ENCODE data around the gene VPS37B.
"Not testable (repeated sequence)": the region's sequence is repeated elsewhere in the genome, so short reads cannot be mapped to it uniquely, and the experiment has no call there.

VPS37B gene

DNA sequence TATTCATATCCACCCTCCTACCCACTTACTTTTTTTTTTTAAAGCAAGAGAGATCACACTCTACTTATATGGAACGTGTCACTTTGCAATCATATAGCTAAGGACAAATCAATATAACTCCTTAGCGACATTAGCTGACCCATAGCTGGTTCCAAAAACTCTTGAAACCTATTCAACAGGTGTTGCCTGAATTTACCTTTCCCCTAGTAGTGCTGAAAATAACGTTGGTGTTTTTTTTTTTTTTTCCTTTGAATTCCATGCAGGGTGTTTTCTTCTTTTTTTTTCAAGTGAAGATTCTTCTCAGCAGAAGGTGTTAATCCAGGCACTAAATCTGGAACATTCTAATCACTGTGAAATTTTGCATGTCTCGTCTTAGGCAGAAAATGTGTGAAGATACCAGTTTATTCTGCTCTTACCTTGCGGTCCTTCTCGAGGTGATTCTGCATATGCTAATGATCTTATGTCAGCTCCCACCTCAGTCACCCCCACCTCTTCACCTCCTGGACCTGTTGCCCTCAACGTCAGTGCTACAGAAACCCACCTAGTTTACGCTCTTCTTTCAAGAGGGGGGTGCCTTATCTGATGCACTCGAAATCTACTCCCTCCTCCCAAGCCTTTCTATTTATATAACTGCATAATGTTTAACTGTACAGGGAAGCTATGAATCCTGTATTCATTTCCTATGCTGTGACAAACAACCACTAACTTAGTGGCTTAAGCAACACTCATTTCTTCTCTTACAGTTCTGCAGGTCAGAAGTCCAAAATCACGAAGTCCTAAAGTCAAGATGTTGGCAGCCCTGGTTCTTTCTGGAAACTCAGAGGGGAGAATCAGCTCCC is 7.1 kb upstream of the VPS37B start:
- TF ChIP-seq ZFX (IDR thresholded peaks at IDR 0.05) = no peak
- TF ChIP-seq, protein P1, sequence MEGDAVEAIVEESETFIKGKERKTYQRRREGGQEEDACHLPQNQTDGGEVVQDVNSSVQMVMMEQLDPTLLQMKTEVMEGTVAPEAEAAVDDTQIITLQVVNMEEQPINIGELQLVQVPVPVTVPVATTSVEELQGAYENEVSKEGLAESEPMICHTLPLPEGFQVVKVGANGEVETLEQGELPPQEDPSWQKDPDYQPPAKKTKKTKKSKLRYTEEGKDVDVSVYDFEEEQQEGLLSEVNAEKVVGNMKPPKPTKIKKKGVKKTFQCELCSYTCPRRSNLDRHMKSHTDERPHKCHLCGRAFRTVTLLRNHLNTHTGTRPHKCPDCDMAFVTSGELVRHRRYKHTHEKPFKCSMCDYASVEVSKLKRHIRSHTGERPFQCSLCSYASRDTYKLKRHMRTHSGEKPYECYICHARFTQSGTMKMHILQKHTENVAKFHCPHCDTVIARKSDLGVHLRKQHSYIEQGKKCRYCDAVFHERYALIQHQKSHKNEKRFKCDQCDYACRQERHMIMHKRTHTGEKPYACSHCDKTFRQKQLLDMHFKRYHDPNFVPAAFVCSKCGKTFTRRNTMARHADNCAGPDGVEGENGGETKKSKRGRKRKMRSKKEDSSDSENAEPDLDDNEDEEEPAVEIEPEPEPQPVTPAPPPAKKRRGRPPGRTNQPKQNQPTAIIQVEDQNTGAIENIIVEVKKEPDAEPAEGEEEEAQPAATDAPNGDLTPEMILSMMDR (conservative IDR thresholded peaks at IDR 0.05) = no peak
- H3K27ac ChIP-seq = no peak overlapping the region

DNA sequence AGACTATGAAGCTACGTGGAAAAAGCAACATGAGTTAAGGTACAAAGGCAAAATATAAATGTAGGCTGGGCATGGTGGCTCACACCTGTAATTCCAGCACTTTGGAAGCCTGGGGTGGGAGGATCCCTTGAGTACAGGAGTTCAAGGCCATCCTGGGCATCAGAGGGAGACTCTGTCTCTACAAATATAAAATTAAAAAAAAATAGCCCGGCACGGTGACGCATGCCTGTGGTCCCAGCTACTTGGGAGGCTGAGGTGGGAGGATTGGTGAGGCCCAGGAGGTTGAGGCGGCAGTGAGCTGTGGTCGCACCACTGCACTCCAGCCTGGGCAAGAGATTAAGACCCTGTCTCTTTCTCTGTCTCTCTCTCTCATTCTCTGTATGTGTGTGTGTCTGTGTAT is 4.0 kb upstream of the VPS37B start:
- H3K27ac ChIP-seq = no peak overlapping the region
- TF ChIP-seq ZFX (IDR thresholded peaks at IDR 0.05) = no peak
- TF ChIP-seq, protein P1 (conservative IDR thresholded peaks at IDR 0.05) = no peak

DNA sequence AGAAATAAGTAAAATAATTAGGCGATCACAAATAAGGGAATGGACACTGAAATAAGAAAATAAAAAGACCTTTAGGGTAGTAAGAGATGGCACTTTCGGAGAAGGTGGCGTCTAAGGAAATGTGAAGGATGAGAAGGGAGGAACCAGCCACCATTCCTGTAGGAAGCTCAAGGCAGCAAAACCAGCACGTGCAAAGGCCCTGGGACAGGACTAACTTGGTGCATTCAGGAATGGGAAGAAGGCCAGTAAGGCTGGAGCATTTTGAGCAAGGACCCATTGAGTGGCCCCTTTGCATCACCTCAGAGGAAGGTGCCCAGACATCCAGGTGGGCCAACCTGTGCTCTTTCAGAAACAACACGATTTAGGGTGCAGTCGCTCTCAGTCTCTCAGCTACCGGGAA is 738 bp upstream of the VPS37B start:
- no peak overlapping the region for H3K27ac ChIP-seq
- TF ChIP-seq, protein P1 (conservative IDR thresholded peaks at IDR 0.05) = no peak
- no peak for TF ChIP-seq ZFX (IDR thresholded peaks at IDR 0.05)

DNA sequence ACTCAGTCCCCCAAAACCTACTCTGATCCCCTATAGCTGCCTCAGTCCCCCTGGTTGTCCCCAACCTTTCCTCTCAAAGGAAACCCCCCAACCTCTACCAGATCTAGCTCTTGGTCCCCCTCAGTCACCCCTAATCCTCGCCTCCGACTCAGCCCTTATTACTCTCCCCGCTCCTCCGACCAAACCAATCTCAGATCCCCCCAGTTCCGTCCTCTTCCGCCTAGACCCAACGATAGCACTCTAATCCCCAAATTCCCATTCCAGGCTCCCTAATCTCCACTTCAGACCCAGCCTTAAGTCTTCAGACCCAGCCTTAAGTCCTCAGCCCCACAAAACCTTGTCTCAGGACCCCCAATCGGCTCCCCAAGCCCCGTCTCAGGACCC is 612 bp downstream of the VPS37B start:
- peak overlapping the region; percentile 87 for H3K27ac ChIP-seq
- TF ChIP-seq ZFX (IDR thresholded peaks at IDR 0.05) = no peak
- TF ChIP-seq, protein P1 (conservative IDR thresholded peaks at IDR 0.05) = no peak

DNA sequence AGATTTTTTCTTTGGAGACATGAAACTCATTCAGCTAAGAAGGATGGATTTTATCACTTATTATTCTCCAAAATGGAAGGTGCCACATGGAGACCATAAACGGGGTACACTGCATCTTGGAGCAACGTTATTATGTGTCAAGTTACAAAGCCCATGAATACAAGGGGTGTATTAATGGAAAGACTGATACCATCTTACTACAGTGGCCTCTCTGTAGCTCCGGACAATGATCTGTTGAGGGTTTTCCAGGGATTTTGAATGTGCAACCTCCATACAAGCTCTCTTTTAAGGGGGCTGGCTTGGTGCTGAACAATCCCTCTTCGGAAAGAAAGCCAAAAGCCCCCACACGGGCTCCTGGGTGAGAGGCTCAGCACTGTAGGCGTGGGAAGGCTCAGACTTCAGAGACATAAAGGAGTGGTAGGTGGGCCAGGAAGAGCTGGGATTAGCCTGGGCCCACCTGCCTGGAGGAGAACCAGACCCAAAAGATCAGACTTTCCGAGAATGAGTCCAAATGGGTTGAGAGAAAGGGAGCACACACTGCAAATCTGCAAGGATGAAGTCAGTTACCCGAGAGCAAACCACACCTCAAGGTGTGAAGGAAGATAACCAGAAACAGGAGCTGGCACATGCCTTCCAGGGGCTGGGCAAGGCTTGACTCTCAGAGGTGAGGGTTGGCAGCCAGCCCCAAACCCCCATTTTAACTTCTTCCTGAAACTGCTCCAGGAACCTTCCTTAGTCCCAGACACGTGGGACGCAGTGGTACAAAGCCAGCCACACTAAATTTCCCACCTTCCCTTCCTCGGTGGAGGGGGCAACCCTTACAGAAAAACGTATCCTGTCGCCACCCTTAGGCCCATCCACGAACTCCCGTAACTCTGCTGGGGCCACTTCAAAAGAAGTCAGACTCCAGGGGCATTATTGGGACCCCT is 1.5 kb downstream of the VPS37B start:
- peak overlapping the region; percentile 87; the same call in 1 of the 2 replicates for H3K27ac ChIP-seq
- TF ChIP-seq, protein P1 (conservative IDR thresholded peaks at IDR 0.05) = no peak
- TF ChIP-seq ZFX (IDR thresholded peaks at IDR 0.05) = no peak

DNA sequence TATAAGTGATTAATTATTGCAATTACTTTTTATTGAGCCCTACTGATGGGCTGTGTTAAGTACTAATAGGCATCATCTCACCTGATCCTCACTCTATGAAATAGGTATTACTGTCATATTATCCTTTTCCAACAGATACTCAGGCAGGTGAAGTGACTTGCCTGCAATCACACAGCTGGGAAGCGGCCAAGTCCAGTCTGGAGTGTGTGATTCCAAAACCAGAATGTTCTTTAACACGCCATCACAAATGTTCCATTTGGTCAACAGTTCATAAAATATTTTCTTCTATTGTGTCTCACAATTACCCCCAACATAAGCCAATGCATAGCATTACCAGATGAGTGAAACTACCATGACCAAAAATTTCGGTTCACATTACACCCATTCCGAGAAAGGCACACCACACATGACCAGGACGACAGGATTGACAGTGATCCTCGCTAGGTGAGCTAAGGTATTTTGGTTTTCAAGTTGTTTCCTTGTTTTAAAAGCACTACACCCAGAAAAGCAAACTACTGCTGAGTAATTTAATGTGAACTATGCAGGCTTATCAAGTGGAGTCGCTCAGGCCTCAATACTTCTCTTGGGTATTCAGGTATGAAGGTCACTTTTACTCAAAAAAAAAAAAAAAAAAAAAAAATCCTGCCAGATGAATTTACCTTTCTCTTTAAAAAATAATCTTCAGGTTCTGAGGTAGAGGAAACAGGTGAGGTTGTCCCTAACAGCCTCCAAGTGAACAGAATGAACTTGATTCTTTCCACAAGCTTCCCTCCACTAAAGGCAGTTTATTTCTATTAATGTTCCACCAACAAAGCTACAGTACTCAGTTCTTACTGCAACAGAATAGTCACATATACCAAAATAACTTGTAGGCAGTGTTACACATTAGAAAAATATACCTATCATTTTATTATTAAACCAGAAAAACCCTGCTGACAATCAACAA is 2.4 kb downstream of the VPS37B start:
- H3K27ac ChIP-seq = no peak overlapping the region
- TF ChIP-seq ZFX (IDR thresholded peaks at IDR 0.05) = no peak
- TF ChIP-seq, protein P1 (conservative IDR thresholded peaks at IDR 0.05) = no peak

DNA sequence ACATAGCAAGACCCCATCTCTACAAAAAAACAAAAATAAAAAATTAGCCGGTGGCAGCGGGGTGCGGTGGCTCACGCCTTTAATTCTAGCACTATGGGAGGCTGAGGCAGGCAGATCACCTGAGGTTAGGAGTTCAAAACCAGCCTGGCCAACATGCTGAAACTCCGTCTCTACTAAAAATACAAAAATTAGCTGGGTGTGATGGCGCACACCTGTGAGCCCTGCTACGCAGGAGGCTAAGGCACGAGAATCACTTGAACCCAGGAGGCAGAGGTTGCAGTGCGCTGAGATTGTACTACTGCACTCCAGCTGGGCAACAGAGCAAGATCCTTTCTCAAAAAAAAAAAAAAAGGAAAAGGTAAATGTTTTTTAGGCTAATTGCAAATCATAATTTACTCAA is 3.2 kb downstream of the VPS37B start:
- H3K27ac ChIP-seq = not testable (repeated sequence)
